ENCODE results near the gene IQCM. TPM values are rescaled to one million over a fixed set of nuclear protein-coding genes. Genes with fewer than 3 reads are reported as not detected.

Gene IQCM
- polyA plus RNA-seq, 1 experiment = 0.05 TPM

DNA sequence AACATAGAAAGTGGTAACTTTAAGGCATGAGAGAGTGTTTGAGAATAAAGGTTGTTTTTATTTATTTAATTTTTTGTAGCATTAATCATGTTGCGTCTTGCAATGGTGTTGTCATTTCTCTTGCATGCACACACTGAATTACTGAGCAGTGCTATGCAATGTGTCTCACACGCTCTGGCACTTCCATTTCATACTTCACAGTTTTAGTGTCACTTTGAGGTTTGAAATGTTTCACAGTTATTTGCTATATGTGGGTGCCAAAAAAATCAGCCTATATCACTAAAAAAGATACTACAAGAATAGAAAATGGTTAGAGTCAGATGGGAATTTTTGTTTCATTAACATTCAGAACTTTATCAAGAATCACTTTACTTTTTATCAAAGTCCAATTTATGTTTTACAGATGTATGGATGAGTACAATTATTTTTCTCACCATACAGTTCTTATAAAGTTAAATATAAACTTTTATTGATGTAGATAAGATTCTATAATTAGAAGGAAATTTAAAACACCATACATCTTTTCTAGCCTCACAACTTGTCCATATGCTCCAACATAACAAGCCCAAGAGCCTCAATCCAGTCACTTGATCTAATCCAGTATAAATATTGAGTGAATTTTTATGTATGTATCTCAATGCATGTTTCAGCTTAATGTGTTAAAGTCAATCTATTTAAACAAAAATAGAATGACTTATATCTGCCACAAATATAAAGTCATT is 114.0 kb downstream of the IQCM start:
- Histone ChIP-seq H3K27me3 (ENCODE audit: control insufficient read depth, insufficient read depth, low read length) (no peaks in the 10 kb centered on the region), H3K9me3 (ENCODE audit: control insufficient read depth, insufficient read depth, low read length) (no peaks in the 10 kb centered on the region), H3K27ac (ENCODE audit: low read depth, low read length) (no peak overlapping the region), H3K4me3 (ENCODE audit: low read depth, low read length) (no peak overlapping the region)
- no peak for DNase-seq (ENCODE audit: low read depth, low spot score)
- CTCF ChIA-PET = no interaction called here
- TF ChIP-seq, protein P1, sequence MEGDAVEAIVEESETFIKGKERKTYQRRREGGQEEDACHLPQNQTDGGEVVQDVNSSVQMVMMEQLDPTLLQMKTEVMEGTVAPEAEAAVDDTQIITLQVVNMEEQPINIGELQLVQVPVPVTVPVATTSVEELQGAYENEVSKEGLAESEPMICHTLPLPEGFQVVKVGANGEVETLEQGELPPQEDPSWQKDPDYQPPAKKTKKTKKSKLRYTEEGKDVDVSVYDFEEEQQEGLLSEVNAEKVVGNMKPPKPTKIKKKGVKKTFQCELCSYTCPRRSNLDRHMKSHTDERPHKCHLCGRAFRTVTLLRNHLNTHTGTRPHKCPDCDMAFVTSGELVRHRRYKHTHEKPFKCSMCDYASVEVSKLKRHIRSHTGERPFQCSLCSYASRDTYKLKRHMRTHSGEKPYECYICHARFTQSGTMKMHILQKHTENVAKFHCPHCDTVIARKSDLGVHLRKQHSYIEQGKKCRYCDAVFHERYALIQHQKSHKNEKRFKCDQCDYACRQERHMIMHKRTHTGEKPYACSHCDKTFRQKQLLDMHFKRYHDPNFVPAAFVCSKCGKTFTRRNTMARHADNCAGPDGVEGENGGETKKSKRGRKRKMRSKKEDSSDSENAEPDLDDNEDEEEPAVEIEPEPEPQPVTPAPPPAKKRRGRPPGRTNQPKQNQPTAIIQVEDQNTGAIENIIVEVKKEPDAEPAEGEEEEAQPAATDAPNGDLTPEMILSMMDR (IDR thresholded peaks at IDR 0.05; ENCODE audit: low read depth, low read length) = no peak
- POLR2A ChIA-PET = no interaction called here

DNA sequence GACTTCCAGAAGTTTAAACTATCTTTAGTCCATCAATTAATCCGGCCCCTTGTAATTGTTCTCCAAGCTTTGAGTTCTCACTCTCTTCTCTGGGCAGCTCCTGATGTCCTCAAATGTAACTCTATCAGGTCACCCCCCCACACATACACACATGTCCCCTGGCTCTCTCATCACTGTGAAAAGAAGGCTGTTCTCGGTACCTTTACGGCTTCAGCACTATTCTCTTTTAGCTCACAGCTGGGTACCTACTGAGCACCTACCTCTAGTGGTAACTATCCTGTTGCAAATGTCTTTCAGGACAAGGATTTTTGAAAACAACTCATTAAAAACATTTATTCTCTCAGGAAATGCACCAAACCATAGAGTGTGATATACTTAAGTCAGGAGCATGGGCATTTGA is 115.4 kb downstream of the IQCM start:
- Histone ChIP-seq H3K27me3 (ENCODE audit: control insufficient read depth, insufficient read depth, low read length) (no peaks in the 10 kb centered on the region), H3K27ac (ENCODE audit: low read depth, low read length) (no peak overlapping the region), H3K9me3 (ENCODE audit: control insufficient read depth, insufficient read depth, low read length) (no peaks in the 10 kb centered on the region), H3K4me3 (ENCODE audit: low read depth, low read length) (no peak overlapping the region)
- no peak for DNase-seq (ENCODE audit: low read depth, low spot score)
- POLR2A ChIA-PET = no interaction called here
- CTCF ChIA-PET = no interaction called here
- TF ChIP-seq, protein P1 (IDR thresholded peaks at IDR 0.05; ENCODE audit: low read depth, low read length) = no peak

DNA sequence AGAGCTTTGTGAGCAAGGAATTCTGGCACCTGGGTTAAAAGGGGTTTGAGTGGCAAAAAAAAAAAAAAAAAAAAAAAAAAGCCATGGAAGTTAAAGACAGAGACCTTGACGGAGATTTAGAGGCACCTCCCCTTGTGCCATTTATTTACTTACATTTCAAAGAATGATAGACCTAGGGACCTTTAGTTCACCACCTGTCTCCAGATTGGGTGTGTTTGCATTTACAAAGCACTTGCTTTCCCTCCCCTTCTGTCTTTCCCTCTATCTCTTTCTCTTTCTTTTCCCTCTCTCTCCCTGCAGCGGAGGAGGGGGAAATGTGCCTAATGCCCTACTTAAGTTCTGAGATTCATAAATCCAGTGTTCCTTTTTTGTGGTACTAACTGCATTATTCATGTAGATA is 116.0 kb downstream of the IQCM start:
- POLR2A ChIA-PET = no interaction called here
- Histone ChIP-seq H3K9me3 (ENCODE audit: control insufficient read depth, insufficient read depth, low read length) (no peaks in the 10 kb centered on the region), H3K4me3 (ENCODE audit: low read depth, low read length) (no peak overlapping the region), H3K27ac (ENCODE audit: low read depth, low read length) (no peak overlapping the region), H3K27me3 (ENCODE audit: control insufficient read depth, insufficient read depth, low read length) (no peaks in the 10 kb centered on the region)
- CTCF ChIA-PET = no interaction called here
- no peak for DNase-seq (ENCODE audit: low read depth, low spot score)
- TF ChIP-seq, protein P1 (IDR thresholded peaks at IDR 0.05; ENCODE audit: low read depth, low read length) = no peak

DNA sequence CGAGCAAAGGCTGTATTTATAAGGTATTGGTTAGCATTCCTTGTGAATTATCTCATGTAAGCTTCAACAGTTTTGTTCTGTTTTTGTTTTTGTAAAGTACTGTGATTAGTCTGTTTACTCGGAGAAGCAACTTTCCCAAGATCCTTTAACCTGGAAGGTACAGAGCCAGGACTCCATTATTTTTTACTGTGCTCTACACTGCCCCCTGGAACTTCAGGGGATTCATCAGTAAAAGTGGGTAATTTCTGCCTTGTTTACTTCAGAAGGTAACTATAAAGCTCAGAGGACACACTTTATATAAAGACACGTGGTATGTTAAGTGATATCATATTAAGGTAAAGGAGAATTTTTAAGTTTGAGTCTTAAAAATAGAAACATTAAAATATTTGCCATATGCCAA is 124.9 kb downstream of the IQCM start:
- CTCF ChIA-PET = interaction anchor here (0.6 kb wide), 1 partner anchor 16 kb away, joined by 3 read pairs; no protein-coding TSS in a partner anchor
- POLR2A ChIA-PET = no interaction called here
- no peak for DNase-seq (ENCODE audit: low read depth, low spot score)
- TF ChIP-seq, protein P1 (IDR thresholded peaks at IDR 0.05; ENCODE audit: low read depth, low read length) = peak; percentile 12; the same call in 1 of the 2 replicates
- Histone ChIP-seq H3K27ac (ENCODE audit: low read depth, low read length) (no peak overlapping the region), H3K9me3 (ENCODE audit: control insufficient read depth, insufficient read depth, low read length) (no peaks in the 10 kb centered on the region), H3K4me3 (ENCODE audit: low read depth, low read length) (no peak overlapping the region), H3K27me3 (ENCODE audit: control insufficient read depth, insufficient read depth, low read length) (no peaks in the 10 kb centered on the region)

DNA sequence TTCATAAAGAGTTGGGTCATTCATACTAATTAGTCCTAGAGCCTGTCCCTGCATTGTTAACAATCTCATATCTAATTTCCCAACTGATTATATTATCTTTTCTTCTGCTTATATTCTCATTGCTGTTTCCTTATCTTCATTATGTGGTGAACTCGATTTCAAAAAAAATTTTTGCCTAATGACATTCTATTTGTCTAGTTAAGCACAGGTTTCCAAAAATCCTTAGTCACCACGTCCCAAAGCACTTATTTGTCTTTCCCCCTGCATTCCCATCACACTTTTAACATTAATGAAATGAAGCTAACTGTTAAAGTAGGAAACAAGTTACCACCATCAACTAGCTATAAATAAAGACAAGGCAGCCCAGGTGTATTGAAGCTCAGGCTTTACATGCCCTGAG is 131.1 kb downstream of the IQCM start:
- POLR2A ChIA-PET = no interaction called here
- DNase-seq (ENCODE audit: low read depth, low spot score) = no peak
- CTCF ChIA-PET = no interaction called here
- no peaks in the 10 kb centered on the region for H3K9me3 ChIP-seq (ENCODE audit: control insufficient read depth, insufficient read depth, low read length)
- H3K4me3 ChIP-seq (ENCODE audit: low read depth, low read length) = no peak overlapping the region
- H3K27ac ChIP-seq (ENCODE audit: low read depth, low read length) = no peak overlapping the region
- H3K27me3 ChIP-seq (ENCODE audit: control insufficient read depth, insufficient read depth, low read length) = no peaks in the 10 kb centered on the region
- TF ChIP-seq, protein P1 (IDR thresholded peaks at IDR 0.05; ENCODE audit: low read depth, low read length) = no peak

Data from AG04450 (cell line).